T-helper 1 cell (primary cell): ENCODE results near the gene PRELID3B.

Experiments
- DNase-seq, 5 donors: peaks; one replicate each; pipeline ENCODE4 v3.0.0-alpha.2; 2012 to 2020

Gene PRELID3B

GRCh38 chr20:59008715-59009336 is 33.8 kb downstream of the PRELID3B start:
- DNase-seq = no peak

GRCh38 chr20:59007665-59008511 is 34.7 kb downstream of the PRELID3B start:
- no peak for DNase-seq

GRCh38 chr20:59006864-59007664 is 35.5 kb downstream of the PRELID3B start, which contains the start of gene CTSZ:
Gene CTSZ (minus strand): TSS chr20:59007254. CDS start chr20:59007128, 126 bp downstream.
- DNase-seq = peak in 2 of 5 donors; percentile 41 to 45

- no peak for DNase-seq
Measured at GRCh38 chr20:59006167-59006863, 36.3 kb downstream of the PRELID3B start.

- DNase-seq = no peak
Measured at GRCh38 chr20:59005523-59006166, 36.9 kb downstream of the PRELID3B start.

GRCh38 chr20:59004763-59005522 is 37.6 kb downstream of the PRELID3B start:
- DNase-seq = peak in 3 of 5 donors; percentile 22 to 49 (median 35)

- DNase-seq = peak in 4 of 5 donors; percentile 43 to 59 (median 50)
Measured at GRCh38 chr20:59004493-59004762, 38.2 kb downstream of the PRELID3B start.

GRCh38 chr20:59003836-59004492 is 38.6 kb downstream of the PRELID3B start:
- no peak for DNase-seq

GRCh38 chr20:59002874-59003399 is 39.6 kb downstream of the PRELID3B start:
- DNase-seq = no peak

- no peak for DNase-seq
Measured at GRCh38 chr20:59002388-59002787, 40.2 kb downstream of the PRELID3B start.

GRCh38 chr20:59001449-59002171 is 41.0 kb downstream of the PRELID3B start:
- DNase-seq = no peak

GRCh38 chr20:59001068-59001448 is 41.5 kb downstream of the PRELID3B start:
- no peak for DNase-seq

GRCh38 chr20:59000326-59000725 is 42.3 kb downstream of the PRELID3B start:
- DNase-seq = no peak

GRCh38 chr20:58998656-58999055 is 43.9 kb downstream of the PRELID3B start:
- DNase-seq = no peak

GRCh38 chr20:58997141-58997770 is 45.3 kb downstream of the PRELID3B start:
- no peak for DNase-seq

GRCh38 chr20:58996226-58996611 is 46.4 kb downstream of the PRELID3B start:
- DNase-seq = no peak

- DNase-seq = no peak
Measured at GRCh38 chr20:58995461-58996225, 46.9 kb downstream of the PRELID3B start.

- no peak for DNase-seq
Measured at GRCh38 chr20:58994390-58995159, 48.0 kb downstream of the PRELID3B start.
